ENCODE results near the gene SEC16B.

Gene SEC16B

GRCh38 chr1:177925006-177925405 lies 44.9 kb downstream of the SEC16B start:
- Histone ChIP-seq H3K27me3 (replicated peaks) (no peaks in the 10 kb centered on the region), H3K4me3 (ENCODE audit: low read depth, low read length) (no peak overlapping the region), H3K27ac (no peak overlapping the region), H3K36me3 (replicated peaks) (no peaks in the 10 kb centered on the region)
- no peak for TF ChIP-seq CTCF (IDR thresholded peaks at IDR 0.05; ENCODE audit: low read depth, low read length, missing control alignments)
- no peak for DNase-seq
- in situ Hi-C loops (cut with HindIII; ENCODE audit: low pct_ligation_motif_present, low sequenced_read_pairs) = no loop called here

DNA sequence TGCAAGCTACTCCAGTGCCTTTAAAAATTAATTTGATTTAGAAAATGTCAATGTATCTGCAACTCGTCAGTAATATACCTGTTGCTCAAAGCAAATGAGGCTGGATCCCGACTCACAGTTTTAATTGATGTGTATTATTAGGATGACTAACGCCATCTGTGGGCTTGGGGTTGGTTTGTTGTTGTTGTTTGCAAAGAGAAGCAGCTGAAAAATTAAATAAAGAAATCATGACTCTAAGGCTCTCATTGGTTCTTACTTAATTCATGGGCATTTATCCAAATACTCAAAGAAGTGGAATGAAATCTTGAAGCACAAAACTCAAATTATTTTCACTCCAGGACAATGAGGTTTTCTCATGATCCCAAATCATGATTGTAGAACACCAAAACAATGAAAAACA lies 46.4 kb downstream of the SEC16B start:
- Histone ChIP-seq H3K27me3 (replicated peaks) (no peaks in the 10 kb centered on the region), H3K27ac (no peak overlapping the region), H3K36me3 (replicated peaks) (no peaks in the 10 kb centered on the region), H3K4me3 (ENCODE audit: low read depth, low read length) (no peak overlapping the region)
- TF ChIP-seq CTCF (IDR thresholded peaks at IDR 0.05; ENCODE audit: low read depth, low read length, missing control alignments) = no peak
- in situ Hi-C loops (cut with HindIII; ENCODE audit: low pct_ligation_motif_present, low sequenced_read_pairs) = no loop called here
- DNase-seq = no peak

DNA sequence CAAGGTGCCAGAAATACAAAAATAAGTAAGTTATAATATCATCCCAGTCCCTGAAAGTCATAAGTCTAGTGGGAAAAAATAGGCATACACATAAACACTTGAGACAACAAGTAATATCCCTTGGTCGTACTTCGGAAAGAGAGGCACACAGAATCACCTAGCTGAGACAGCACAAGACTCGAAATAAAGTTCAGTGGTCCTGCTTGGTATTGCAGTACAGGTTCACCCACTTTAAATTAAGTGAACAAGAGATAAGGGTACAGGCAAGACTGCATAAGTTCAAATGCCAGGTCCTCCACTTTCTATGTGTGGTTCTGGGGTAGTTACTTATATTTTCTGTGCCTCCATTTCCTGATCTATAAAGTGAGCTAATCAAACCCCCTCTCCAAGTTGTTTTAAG lies 47.6 kb downstream of the SEC16B start:
- Histone ChIP-seq H3K27me3 (replicated peaks) (no peaks in the 10 kb centered on the region), H3K27ac (no peak overlapping the region), H3K36me3 (replicated peaks) (no peaks in the 10 kb centered on the region), H3K4me3 (ENCODE audit: low read depth, low read length) (no peak overlapping the region)
- in situ Hi-C loops (cut with HindIII; ENCODE audit: low pct_ligation_motif_present, low sequenced_read_pairs) = no loop called here
- peak; percentile 7 for TF ChIP-seq CTCF (IDR thresholded peaks at IDR 0.05; ENCODE audit: low read depth, low read length, missing control alignments)
- no peak for DNase-seq

DNA sequence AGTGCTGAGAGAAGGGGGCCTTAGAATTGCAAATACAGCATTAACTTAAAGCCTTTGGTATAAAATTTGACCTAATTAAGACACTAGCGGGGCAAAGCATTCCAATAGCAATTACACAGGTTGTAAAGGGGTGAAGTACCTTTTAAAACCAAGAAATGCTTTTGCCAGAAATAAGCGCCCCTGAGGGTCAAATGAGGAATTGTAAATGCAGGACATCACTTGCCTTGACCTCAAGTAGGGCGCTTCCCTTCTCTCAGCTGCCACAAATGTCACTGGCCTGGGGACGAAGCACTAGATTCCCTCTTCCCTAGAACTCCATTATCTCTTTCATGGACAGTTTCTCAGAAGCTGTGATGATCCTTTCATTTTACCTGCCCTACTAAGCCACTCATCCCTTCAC lies 48.3 kb downstream of the SEC16B start:
- no peak for DNase-seq
- H3K27ac ChIP-seq = no peak overlapping the region
- H3K36me3 ChIP-seq (replicated peaks) = no peaks in the 10 kb centered on the region
- no peak overlapping the region for H3K4me3 ChIP-seq (ENCODE audit: low read depth, low read length)
- no peak for TF ChIP-seq CTCF (IDR thresholded peaks at IDR 0.05; ENCODE audit: low read depth, low read length, missing control alignments)
- H3K27me3 ChIP-seq (replicated peaks) = no peaks in the 10 kb centered on the region
- in situ Hi-C loops (cut with HindIII; ENCODE audit: low pct_ligation_motif_present, low sequenced_read_pairs) = no loop called here

- no peak overlapping the region for H3K4me3 ChIP-seq (ENCODE audit: low read depth, low read length)
- H3K36me3 ChIP-seq (replicated peaks) = no peaks in the 10 kb centered on the region
- H3K27ac ChIP-seq = no peak overlapping the region
- DNase-seq = no peak
- in situ Hi-C loops (cut with HindIII; ENCODE audit: low pct_ligation_motif_present, low sequenced_read_pairs) = no loop called here
- no peaks in the 10 kb centered on the region for H3K27me3 ChIP-seq (replicated peaks)
- no peak for TF ChIP-seq CTCF (IDR thresholded peaks at IDR 0.05; ENCODE audit: low read depth, low read length, missing control alignments)
Measured at GRCh38 chr1:177920091-177920490, 49.8 kb downstream of the SEC16B start.

DNA sequence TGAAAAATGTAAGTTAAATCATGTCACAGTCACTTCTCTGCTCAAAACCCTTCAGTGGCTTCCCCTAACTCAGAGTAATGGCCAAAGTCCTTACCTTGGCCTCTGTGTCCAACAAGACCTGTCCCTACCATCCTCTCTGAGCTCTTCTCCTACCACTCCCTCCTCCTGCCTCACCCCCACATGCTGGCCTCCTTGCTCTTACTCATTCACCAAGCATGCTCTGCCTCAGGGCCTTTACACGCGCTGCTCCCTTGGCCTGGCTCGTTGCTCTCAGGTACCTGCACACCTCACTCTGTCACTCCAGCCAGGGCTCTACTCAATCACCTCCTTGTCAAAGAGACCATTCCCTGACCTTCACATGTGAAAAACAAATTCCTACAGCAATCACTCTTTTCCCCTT lies 54.2 kb downstream of the SEC16B start:
- in situ Hi-C loops (cut with HindIII; ENCODE audit: low pct_ligation_motif_present, low sequenced_read_pairs) = no loop called here

More for the DNA sequence above, 54.2 kb downstream of the SEC16B start:
- Histone ChIP-seq H3K27ac (no peak overlapping the region), H3K4me3 (ENCODE audit: low read depth, low read length) (no peak overlapping the region), H3K27me3 (replicated peaks) (no peaks in the 10 kb centered on the region), H3K36me3 (replicated peaks) (no peaks in the 10 kb centered on the region)
- TF ChIP-seq CTCF (IDR thresholded peaks at IDR 0.05; ENCODE audit: low read depth, low read length, missing control alignments) = no peak
- no peak for DNase-seq

Measured in brain microvascular endothelial cell (primary cell).